ENCODE results near the gene FREM2.

GRCh38 chr13:38868870-38869269 is 182.0 kb downstream of the FREM2 start:
- no peak for TF ChIP-seq CTCF (conservative IDR thresholded peaks at IDR 0.05; ENCODE audit: low read depth, low read length)
- no peak for TF ChIP-seq NFE2L2 (IDR thresholded peaks at IDR 0.05; ENCODE audit: low read depth, low read length)

All from IMR-90 (cell line).